Liver (tissue), 9 donors: ENCODE results near the gene HILPDA. TPM values are rescaled to one million over a fixed set of nuclear protein-coding genes. Genes with fewer than 3 reads are reported as not detected.

ENCODE experiments used
- DNase-seq: peaks from one replicate; pipeline ENCODE4 v3.0.0-alpha.2; 2017; ENCODE audit warnings: low spot score
- H3K27ac ChIP-seq, 2 donors: one replicate each; pipeline ENCODE4 v1.7.0; 2013; ENCODE audit warnings: inconsistent platforms in 2 of 2, low read length in 2 of 2, control low read depth in 1 of 2, low read depth in 1 of 2, mild to moderate bottlenecking in 1 of 2
- H3K27me3 ChIP-seq, 4 donors: one replicate each; pipeline versions ENCODE4 v1.6.1 to v1.7.0; 2013; ENCODE audit warnings: low read length in 3 of 4, inconsistent platforms in 1 of 4, mild to moderate bottlenecking in 1 of 4, moderate library complexity in 1 of 4; ENCODE audit not compliant: control insufficient read depth in 4 of 4, insufficient read depth in 4 of 4
- H3K36me3 ChIP-seq, 4 donors: one replicate each; pipeline versions ENCODE4 v1.6.1 to v1.7.0; 2013; ENCODE audit warnings: low read length in 3 of 4, mild to moderate bottlenecking in 3 of 4, low read depth in 1 of 4, moderate library complexity in 1 of 4; ENCODE audit not compliant: control insufficient read depth in 4 of 4, insufficient read depth in 3 of 4
- H3K4me1 ChIP-seq, 4 donors: one replicate each; pipeline versions ENCODE4 v1.6.1 to v1.7.0; 2013; ENCODE audit warnings: low read length in 3 of 4, mild to moderate bottlenecking in 3 of 4, moderate library complexity in 1 of 4; ENCODE audit not compliant: control insufficient read depth in 4 of 4, insufficient read depth in 4 of 4
- H3K4me3 ChIP-seq, 3 donors: one replicate each; pipeline versions ENCODE4 v1.6.1 to v1.7.0; 2013; ENCODE audit warnings: low read length in 3 of 3, control low read depth in 1 of 3, low read depth in 1 of 3, mild to moderate bottlenecking in 1 of 3
- H3K9ac ChIP-seq, 2 donors: one replicate each; pipeline ENCODE4 v1.7.0; 2013; ENCODE audit warnings: low read length in 2 of 2, mild to moderate bottlenecking in 2 of 2, moderate library complexity in 2 of 2, control low read depth in 1 of 2, low read depth in 1 of 2
- H3K9me3 ChIP-seq, 4 donors: one replicate each; pipeline versions ENCODE4 v1.6.1 to v1.7.0; 2013; ENCODE audit warnings: low read length in 3 of 4; ENCODE audit not compliant: control insufficient read depth in 4 of 4
- EGR1 ChIP-seq, 2 donors: IDR thresholded peaks; 2 replicates each; pipeline ENCODE4 v1.6.1; 2016 to 2018; ENCODE audit warnings: antibody characterized with exemption in 2 of 2, low read depth in 2 of 2
- FOXA1 ChIP-seq: IDR thresholded peaks from 2 replicates; pipeline ENCODE4 v1.6.1; 2016; ENCODE audit warnings: antibody characterized with exemption
- FOXA2 ChIP-seq: IDR thresholded peaks from 2 replicates; pipeline ENCODE4 v1.6.1; 2016; ENCODE audit warnings: antibody characterized with exemption
- GABPA ChIP-seq, 2 donors: IDR thresholded peaks in 1 of 2; conservative IDR thresholded peaks in 1 of 2; 2 replicates each; pipeline ENCODE4 v1.6.1; 2016; ENCODE audit warnings: antibody characterized with exemption in 2 of 2, mild to moderate bottlenecking in 1 of 2, moderate library complexity in 1 of 2
- HNF4A ChIP-seq, 2 donors: conservative IDR thresholded peaks; 2 replicates each; pipeline ENCODE4 v1.6.1; 2016; ENCODE audit warnings: antibody characterized with exemption in 2 of 2, mild to moderate bottlenecking in 2 of 2
- HNF4G ChIP-seq: IDR thresholded peaks from 2 replicates; pipeline ENCODE4 v1.6.1; 2016; ENCODE audit warnings: antibody characterized with exemption
- JUND ChIP-seq, 2 donors: IDR thresholded peaks; 2 replicates each; pipeline ENCODE4 v1.6.1; 2016; ENCODE audit warnings: antibody characterized with exemption in 2 of 2
- NR2F2 ChIP-seq: IDR thresholded peaks from 2 replicates; pipeline ENCODE4 v1.6.1; 2016; ENCODE audit warnings: antibody characterized with exemption
- RAD21 ChIP-seq, 2 donors: IDR thresholded peaks; 2 replicates each; pipeline ENCODE4 v1.6.1; 2016; ENCODE audit warnings: antibody characterized with exemption in 2 of 2, mild to moderate bottlenecking in 2 of 2
- REST ChIP-seq: IDR thresholded peaks from 2 replicates; pipeline ENCODE4 v1.6.1; 2016; ENCODE audit warnings: antibody characterized with exemption, mild to moderate bottlenecking
- RXRA ChIP-seq, 2 donors: IDR thresholded peaks; 2 replicates each; pipeline ENCODE4 v1.6.1; 2017 to 2018; ENCODE audit warnings: antibody characterized with exemption in 2 of 2, mild to moderate bottlenecking in 1 of 2
- SP1 ChIP-seq: IDR thresholded peaks from 2 replicates; pipeline ENCODE4 v1.6.1; 2018; ENCODE audit warnings: antibody characterized with exemption, mild to moderate bottlenecking
- TAF1 ChIP-seq: conservative IDR thresholded peaks from 2 replicates; pipeline ENCODE4 v1.6.1; 2016; ENCODE audit warnings: antibody characterized with exemption, mild to moderate bottlenecking
- YY1 ChIP-seq: IDR thresholded peaks from 2 replicates; pipeline ENCODE4 v1.6.1; 2016; ENCODE audit warnings: antibody characterized with exemption, mild to moderate bottlenecking
- WGBS: extraction: QIAGEN DNeasy Blood & Tissue Kit; methylation state at CpG from one replicate; pipeline ENCODE4 v1.1.7; 2013; 5-methylcytosine and 5-hydroxymethylcytosine counted together
- polyA plus RNA-seq, 2 donors: library from polyadenylated mRNA; stranded (reverse) in 1 of 2; unstranded in 1 of 2; fragments of 200-250 nt in 1 of 2; fragments of >200 nt in 1 of 2; fragmentation: Nextera tagmentation in 1 of 2; extraction: Ambion mirVana in 1 of 2; gene quantifications; one replicate each; pipeline versions ENCODE4 v1.2.1 to v1.2.3, GENCODE V29; 2013 to 2015
- total RNA-seq, 2 donors: library from RNA; depleted of rRNA; stranded (reverse); fragments of >200 nt; gene quantifications; one replicate each; pipeline ENCODE4 v1.2.3, GENCODE V29; 2014
- TF ChIP-seq, protein P1 (sequence below): fragments of 150-350 bp; IDR thresholded peaks from 2 replicates; pipeline ENCODE4 v1.5.1; 2017; ENCODE audit warnings: improper control_type of control experiment, low read depth, low read length; ENCODE audit not compliant: missing input control
- TF ChIP-seq, protein P2 (sequence below): IDR thresholded peaks from 2 replicates; pipeline ENCODE4 v1.6.1; 2016; ENCODE audit warnings: antibody characterized with exemption
- TF ChIP-seq, protein P3 (sequence below): IDR thresholded peaks from 2 replicates; pipeline ENCODE4 v1.6.1; 2016; ENCODE audit warnings: antibody characterized with exemption
- TF ChIP-seq, protein P4 (sequence below): IDR thresholded peaks from 2 replicates; pipeline ENCODE4 v1.6.1; 2016; ENCODE audit warnings: antibody characterized with exemption
- donor health status: healthy.
- donor health status: healthy.
- donor health status: healthy.
- donor health status: healthy.
- donor health status: healthy.

Gene HILPDA
- total and polyA plus RNA-seq, 4 donors = 3.9 to 5.6 (median 5.2) TPM

GRCh38 chr7:128409596-128410450, 45.9 kb upstream of the HILPDA start, which contains the start of gene IMPDH1:
Gene IMPDH1, minus strand, starts transcription at chr7:128409982. Its CDS starts 81 bp downstream, at chr7:128409901.
- Histone ChIP-seq H3K27ac (peak within 1 kb of the TSS; percentile 63 to 66), H3K4me1 (peaks cover 0 to 18% (median 9%) of the 10 kb centered on the region in 4 donors), H3K36me3 (no peaks in the 10 kb centered on the region), H3K9ac (peak within 1 kb of the TSS in 1 of 2 donors; percentile 47), H3K27me3 (no peaks in the 10 kb centered on the region), H3K4me3 (peak within 1 kb of the TSS; percentile 44 to 68 (median 67)), H3K9me3 (no peaks in the 10 kb centered on the region)
- TF ChIP-seq FOXA1 (no peak), JUND (IDR thresholded peaks at IDR 0.05) (no peak), EGR1 (IDR thresholded peaks at IDR 0.05; ENCODE audit: low read depth in 2 of 2) (no peak), RXRA (IDR thresholded peaks at IDR 0.05) (no peak), HNF4G (no peak), GABPA (IDR thresholded peaks at IDR 0.05 in 1 of 2, conservative IDR thresholded peaks at IDR 0.05 in 1 of 2) (no peak), RAD21 (IDR thresholded peaks at IDR 0.05) (no peak), REST (no peak), FOXA2 (no peak), YY1 (no peak), HNF4A (conservative IDR thresholded peaks at IDR 0.05) (no peak), NR2F2 (no peak), TAF1 (no peak), SP1 (no peak)
- TF ChIP-seq, protein P1, sequence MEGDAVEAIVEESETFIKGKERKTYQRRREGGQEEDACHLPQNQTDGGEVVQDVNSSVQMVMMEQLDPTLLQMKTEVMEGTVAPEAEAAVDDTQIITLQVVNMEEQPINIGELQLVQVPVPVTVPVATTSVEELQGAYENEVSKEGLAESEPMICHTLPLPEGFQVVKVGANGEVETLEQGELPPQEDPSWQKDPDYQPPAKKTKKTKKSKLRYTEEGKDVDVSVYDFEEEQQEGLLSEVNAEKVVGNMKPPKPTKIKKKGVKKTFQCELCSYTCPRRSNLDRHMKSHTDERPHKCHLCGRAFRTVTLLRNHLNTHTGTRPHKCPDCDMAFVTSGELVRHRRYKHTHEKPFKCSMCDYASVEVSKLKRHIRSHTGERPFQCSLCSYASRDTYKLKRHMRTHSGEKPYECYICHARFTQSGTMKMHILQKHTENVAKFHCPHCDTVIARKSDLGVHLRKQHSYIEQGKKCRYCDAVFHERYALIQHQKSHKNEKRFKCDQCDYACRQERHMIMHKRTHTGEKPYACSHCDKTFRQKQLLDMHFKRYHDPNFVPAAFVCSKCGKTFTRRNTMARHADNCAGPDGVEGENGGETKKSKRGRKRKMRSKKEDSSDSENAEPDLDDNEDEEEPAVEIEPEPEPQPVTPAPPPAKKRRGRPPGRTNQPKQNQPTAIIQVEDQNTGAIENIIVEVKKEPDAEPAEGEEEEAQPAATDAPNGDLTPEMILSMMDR = no peak
- TF ChIP-seq, protein P2, sequence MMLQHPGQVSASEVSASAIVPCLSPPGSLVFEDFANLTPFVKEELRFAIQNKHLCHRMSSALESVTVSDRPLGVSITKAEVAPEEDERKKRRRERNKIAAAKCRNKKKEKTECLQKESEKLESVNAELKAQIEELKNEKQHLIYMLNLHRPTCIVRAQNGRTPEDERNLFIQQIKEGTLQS = no peak
- TF ChIP-seq, protein P3, sequence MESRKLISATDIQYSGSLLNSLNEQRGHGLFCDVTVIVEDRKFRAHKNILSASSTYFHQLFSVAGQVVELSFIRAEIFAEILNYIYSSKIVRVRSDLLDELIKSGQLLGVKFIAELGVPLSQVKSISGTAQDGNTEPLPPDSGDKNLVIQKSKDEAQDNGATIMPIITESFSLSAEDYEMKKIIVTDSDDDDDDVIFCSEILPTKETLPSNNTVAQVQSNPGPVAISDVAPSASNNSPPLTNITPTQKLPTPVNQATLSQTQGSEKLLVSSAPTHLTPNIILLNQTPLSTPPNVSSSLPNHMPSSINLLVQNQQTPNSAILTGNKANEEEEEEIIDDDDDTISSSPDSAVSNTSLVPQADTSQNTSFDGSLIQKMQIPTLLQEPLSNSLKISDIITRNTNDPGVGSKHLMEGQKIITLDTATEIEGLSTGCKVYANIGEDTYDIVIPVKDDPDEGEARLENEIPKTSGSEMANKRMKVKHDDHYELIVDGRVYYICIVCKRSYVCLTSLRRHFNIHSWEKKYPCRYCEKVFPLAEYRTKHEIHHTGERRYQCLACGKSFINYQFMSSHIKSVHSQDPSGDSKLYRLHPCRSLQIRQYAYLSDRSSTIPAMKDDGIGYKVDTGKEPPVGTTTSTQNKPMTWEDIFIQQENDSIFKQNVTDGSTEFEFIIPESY = no peak
- TF ChIP-seq, protein P4, sequence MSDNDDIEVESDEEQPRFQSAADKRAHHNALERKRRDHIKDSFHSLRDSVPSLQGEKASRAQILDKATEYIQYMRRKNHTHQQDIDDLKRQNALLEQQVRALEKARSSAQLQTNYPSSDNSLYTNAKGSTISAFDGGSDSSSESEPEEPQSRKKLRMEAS = no peak
- WGBS = 1% methylated on average over 87 of the region's 87 CpGs
- peak; percentile 92 for DNase-seq
